GM19463 (cell line): Measurements from ENCODE around the gene AXDND1.
"Not testable (repeated sequence)": the region's sequence is repeated elsewhere in the genome, so short reads cannot be mapped to it uniquely, and the experiment has no call there.

Experiments
- ATAC-seq: cut with Tn5 transposase; IDR thresholded peaks from one replicate; pipeline ENCODE4 v1.9.1; 2021; ENCODE audit warnings: mild to moderate bottlenecking, moderate library complexity; ENCODE audit not compliant: unreplicated experiment

The AXDND1 gene

GRCh38 chr1:179448437-179449149 is 82.8 kb downstream of the AXDND1 start:
- no peak for ATAC-seq

DNA sequence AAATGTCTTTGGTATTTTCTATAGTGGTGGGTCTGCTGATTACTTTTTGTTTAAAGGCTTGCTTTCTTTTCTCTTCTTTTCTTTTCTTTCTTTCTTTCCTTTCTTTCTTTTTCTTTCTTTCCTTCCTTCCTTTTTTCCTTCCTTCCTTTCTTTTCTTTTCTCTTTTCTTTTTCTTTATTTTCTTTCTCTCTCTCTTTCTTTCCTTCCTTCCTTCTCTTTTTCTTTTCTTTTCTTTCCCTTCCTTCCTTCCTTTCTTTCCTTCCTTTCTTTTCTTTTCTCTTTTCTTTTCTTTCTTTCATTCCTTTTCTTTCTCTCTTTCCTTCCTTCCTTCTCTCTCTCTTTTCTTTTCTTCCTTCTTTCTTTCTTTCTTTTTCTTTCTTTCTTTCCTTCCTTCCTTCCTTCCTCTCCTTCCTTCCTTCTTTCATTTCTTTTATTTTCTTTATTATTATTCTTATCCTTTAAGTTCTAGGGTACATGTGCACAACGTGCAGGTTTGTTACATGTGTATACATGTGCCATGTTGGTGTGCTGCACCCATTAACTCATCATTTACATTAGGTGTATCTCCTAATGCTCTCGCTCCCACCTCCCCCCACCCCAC is 93.9 kb downstream of the AXDND1 start:
- ATAC-seq, result not testable (repeated sequence)

DNA sequence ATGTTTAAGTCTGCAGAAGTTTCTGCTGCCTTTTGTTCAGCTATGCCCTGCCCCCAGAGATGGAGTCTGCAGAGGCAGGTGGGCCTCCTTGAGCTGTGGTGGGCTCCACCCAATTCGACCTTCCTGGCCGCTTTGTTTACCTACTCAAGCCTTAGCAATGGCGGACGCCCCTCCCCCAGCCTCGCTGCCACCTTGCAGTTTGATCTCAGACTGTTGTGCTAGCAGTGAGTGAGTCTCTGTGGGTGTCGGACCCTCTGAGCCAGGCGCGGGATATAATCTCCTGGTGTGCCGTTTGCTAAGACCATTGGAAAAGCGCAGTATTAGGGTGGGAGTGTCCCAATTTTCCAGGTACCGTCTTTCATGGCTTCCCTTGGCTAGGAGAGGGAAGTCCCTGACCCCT is 99.9 kb downstream of the AXDND1 start:
- not testable (repeated sequence) for ATAC-seq

DNA sequence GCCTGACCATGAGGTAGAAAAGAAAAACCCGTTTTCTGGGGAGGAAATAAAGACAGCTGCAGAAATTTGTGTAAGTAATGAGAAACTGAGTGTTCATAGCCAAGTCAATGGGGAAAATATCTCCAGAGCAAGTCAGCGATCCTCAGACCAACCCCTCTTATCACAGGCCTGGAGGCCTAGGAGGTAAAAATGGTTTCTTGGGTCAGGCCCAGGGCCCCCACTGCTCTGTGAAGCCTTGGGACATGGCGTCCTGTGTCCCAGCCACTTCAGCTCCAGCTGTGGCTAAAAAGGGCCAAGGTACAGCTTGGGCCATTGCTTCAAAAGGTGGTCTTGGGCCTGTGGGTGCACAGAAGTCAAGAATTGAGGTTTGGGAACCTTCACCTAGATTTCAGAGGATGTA is 108.9 kb downstream of the AXDND1 start:
- ATAC-seq, result no peak

- ATAC-seq, result no peak
Observed at GRCh38 chr1:179476484-179476883, 110.7 kb downstream of the AXDND1 start.

DNA sequence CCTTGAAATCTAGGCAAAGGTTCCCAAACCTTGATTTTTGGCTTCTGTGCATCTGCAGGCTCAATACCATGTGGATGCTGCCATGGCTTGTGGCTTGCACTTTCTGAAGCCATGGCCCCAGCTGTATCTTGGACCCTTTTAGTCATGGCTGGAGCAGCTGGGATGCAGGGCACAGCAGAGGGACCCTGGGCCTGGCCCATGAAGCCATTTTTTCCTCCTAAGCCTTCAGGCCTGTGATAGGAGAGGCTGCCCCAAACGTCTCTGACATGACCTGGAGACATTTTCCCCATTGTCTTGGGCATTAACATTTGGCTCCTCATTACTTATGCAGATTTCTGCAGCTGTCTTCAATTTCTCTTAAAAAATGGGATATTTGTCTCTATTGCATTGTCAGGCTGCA is 112.6 kb downstream of the AXDND1 start:
- no peak for ATAC-seq

DNA sequence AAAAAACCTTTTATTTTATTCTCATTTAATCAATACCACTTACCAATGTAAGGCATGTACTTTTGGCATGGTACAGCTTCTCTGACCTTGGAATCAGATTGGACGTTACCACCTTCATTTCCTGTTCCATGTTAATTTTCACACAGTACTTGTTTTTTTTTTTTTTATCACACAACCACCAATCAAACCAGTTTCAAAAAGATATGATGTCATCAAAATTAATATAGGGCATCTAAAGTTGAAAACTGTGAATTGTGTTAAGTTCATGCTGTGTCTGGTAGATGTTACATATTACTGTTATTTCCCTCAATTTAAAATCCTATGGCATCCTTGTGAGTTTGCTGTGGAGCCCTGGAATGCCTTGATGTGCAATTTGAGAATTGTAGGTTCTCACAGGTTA is 124.8 kb downstream of the AXDND1 start:
- no peak for ATAC-seq

- ATAC-seq, result no peak
Observed at GRCh38 chr1:179493323-179493722, 127.6 kb downstream of the AXDND1 start.

- ATAC-seq, result no peak
Observed at GRCh38 chr1:179506199-179506598, 140.4 kb downstream of the AXDND1 start.

DNA sequence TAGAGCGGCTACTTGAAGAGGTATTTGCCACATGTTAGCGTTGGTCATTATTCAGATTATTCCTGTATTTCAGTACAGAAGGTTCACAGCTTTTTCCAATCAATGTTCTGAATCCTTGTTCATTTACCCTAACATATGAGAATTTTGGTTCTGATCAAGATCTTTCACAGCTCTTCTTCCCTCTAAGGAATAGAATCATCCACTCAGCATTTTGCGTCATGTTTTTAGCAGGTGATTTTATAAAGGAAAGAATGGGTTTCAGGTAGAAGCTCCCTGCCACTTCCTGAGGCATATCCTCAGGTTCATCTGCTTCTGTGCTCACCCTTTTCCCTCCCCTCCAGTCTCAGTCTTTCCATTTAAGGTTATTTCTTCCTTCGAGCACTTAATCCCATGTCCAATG is 143.6 kb downstream of the AXDND1 start:
- no peak for ATAC-seq

DNA sequence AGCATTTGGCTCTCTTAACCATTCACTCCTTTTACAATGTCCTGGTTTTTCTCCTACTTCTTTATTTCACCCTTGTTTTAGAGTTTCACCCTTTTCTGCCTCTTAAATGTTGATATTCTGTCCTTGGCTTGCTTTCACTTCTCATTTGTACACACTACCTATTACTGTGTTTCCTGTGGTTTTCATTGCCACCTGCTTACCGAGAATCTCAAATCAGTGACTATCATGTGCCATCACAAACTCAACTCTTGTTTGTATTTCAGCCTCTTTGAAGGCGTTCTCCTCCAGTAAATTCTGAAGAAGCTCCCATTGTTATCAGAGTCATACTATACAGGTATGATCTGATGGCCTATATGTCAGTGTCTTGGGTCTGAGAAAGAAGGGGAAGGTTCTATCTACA is 144.3 kb downstream of the AXDND1 start:
- peak; percentile 84 for ATAC-seq

GRCh38 chr1:179516976-179517705 is 151.4 kb downstream of the AXDND1 start:
- ATAC-seq, result no peak

- ATAC-seq, result not testable (repeated sequence)
Observed at GRCh38 chr1:179518544-179518943, 152.8 kb downstream of the AXDND1 start.

DNA sequence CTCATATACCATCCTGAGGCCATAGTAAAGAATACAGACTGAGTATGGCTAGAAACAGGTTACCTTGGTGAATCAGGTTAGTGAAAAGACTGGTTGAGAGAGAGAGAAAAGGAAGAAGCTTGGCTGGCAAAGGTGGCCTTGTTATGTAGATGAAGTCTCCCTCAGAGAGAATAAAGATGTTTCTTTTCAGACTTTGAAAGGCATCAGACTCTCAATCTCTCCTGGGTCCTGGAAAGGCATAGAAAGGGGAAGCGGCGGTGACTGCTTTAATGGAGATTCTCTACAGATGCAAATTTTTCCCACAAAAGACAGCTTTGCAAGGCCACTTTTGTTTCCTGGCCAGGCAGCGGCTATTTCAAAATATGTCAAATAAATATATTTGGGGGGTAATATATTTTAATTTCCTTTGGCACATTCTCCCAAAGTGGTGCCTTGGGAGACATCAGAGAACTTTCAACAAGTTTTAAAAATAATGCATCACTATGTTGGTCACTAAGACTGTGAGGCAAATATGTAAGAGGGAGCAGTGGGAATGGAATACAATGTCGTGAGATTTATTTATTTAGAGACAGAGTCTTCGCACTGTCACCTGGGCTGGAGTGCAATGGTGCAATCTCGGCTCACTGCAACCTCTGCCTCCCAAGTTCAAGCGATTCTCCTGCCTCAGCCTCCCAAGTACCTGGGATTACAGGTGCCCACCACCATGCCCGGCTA is 163.9 kb downstream of the AXDND1 start:
- ATAC-seq, result no peak

- no peak for ATAC-seq
Observed at GRCh38 chr1:179530352-179530751, 164.6 kb downstream of the AXDND1 start.

DNA sequence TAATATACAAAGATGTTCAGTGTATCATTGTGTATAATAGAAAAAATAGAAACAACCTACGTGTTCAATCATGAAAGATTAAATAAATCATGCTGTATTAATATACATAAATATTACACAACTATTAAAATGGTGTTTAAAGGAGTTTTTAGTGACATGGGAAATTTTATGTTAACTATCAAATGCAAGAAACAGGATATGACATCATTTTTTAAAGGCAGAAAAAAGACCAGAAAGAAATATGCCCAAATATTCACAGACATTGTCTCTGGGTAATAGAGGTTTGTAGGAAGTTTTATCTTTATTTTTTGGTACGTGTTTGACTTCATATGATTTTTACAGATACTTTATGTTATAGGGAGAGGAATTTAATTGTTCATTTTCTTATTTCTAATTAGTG is 176.0 kb downstream of the AXDND1 start:
- no peak for ATAC-seq

DNA sequence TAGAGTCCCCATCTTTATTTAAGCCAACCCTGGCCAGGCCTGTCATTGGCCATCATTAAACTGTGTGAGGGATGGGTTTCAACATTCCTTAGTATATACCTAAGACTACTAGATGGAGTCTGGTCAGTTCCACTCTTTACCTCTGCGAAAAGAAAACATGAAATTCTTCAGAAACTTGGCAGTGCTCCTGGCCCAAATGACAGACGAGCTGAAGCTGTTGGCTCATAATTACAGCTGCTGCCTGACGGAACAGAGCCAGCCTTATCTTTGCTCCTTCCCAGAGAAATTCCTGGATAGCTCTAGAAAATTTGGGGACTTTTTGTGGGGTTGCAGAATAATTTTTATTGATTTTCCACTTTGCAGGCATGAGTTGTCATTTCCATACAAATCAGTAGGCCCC is 179.6 kb downstream of the AXDND1 start:
- no peak for ATAC-seq

DNA sequence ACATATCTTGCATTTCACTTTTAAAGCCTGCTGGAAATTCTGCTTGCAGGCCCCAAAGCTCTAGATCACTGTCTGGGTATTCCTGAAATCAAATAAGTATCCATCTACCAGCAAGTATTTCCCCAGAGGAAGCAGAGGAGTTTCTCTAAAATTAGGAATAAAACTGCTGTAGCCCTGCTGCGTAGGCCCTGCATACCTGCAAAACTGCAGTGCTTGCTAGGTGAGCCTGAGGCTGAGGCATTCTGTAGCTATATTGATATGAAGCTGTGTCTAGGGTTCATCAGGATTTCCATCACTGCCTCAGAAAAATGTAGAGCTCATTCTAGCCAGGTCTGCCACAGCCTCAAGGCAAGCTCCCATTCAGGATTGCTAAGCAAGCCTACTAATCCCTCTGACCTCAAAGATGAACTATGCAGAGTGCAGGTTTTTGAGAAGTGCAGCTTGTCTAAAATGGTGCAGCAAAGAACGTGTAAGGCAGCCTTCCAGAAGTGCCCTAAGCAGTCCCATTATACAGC is 181.3 kb downstream of the AXDND1 start:
- no peak for ATAC-seq

DNA sequence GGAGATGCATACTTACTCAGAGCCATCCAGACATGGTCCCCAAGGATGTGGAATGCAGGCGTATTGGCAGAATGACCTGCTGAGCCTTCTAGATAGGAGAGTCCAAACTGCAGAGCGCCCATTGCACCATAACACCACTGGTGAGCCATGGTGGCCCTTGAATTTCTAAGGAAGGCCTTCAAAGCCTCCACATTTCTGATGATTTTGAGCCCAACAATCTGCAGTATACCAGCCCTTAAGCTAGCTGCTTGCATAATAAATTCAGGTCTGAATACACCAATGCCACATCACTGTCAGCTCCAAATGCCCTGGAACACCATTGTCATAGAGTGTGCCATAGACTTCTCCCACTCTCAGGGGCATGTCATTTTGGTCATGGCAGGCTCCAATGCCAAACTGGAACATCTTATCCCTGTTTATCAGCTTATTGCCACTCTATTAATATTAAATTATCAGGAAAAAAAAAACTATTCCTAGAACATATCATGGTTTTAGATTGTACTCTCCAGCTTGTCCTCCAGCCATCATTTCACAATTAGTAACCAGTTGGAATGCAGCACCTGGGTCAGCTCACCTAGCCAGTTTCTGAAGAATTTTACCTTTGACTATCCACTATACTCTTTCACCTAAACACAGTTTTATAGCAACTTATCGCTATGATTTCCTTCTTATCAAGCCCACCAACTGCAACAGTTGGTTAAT is 183.0 kb downstream of the AXDND1 start:
- ATAC-seq, result no peak

- no peak for ATAC-seq
Observed at GRCh38 chr1:179549368-179549700, 183.6 kb downstream of the AXDND1 start.
